Measurements from ENCODE around the gene PDZK1IP1.

DNA sequence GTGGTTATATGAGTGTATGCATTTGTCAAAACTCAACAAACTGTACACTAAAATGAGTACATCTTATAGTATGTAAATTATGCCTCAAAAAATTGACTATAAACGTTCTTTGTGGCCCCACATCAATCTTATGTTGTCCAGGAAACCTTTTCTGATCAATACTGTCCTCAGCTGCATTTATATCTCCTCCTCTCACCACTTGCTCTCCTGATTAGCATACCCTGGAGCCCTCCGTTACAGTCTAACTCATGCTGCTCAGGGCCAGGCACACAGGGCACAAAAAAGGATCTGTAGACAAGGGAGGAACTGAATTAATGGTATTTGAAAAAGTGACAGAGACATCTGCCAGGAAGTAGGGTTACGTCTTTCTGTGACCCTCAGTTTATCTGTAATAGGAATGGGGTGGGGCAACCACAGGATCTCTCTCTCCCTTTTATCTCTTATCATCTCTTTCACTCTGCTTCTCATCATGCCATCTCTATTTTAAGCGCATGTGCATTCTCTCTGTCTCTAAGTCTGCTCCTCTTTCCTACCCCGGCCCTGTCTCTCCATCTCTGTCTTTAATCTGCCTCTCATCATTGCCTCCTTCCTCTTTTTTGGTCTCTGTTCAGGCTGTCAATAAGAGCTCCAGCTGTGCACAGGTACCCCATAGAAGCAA, 49.2 kb upstream of the PDZK1IP1 start:
- TF ChIP-seq POLR2A (IDR thresholded peaks at IDR 0.05; ENCODE audit: borderline replicate concordance, extremely low read depth, insufficient read depth, insufficient read length) (no peak), SIN3A (IDR thresholded peaks at IDR 0.05; ENCODE audit: low read depth) (no peak), EZH2 (IDR thresholded peaks at IDR 0.05) (no peak), FOSL1 (IDR thresholded peaks at IDR 0.05; ENCODE audit: low read depth) (no peak), CEBPB (IDR thresholded peaks at IDR 0.05; ENCODE audit: low read depth) (no peak), JUND (IDR thresholded peaks at IDR 0.05) (no peak), EGR1 (IDR thresholded peaks at IDR 0.05; ENCODE audit: low read depth) (no peak), POLR2AphosphoS5 (IDR thresholded peaks at IDR 0.05; ENCODE audit: low read depth, low read length) (no peak), ZFX (IDR thresholded peaks at IDR 0.05) (no peak), EZH2phosphoT487 (IDR thresholded peaks at IDR 0.05; ENCODE audit: borderline replicate concordance) (no peak)
- TF ChIP-seq, protein P1, sequence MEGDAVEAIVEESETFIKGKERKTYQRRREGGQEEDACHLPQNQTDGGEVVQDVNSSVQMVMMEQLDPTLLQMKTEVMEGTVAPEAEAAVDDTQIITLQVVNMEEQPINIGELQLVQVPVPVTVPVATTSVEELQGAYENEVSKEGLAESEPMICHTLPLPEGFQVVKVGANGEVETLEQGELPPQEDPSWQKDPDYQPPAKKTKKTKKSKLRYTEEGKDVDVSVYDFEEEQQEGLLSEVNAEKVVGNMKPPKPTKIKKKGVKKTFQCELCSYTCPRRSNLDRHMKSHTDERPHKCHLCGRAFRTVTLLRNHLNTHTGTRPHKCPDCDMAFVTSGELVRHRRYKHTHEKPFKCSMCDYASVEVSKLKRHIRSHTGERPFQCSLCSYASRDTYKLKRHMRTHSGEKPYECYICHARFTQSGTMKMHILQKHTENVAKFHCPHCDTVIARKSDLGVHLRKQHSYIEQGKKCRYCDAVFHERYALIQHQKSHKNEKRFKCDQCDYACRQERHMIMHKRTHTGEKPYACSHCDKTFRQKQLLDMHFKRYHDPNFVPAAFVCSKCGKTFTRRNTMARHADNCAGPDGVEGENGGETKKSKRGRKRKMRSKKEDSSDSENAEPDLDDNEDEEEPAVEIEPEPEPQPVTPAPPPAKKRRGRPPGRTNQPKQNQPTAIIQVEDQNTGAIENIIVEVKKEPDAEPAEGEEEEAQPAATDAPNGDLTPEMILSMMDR (IDR thresholded peaks at IDR 0.05 in 2 of 3, conservative IDR thresholded peaks at IDR 0.05 in 1 of 3; ENCODE audit: borderline replicate concordance in 1 of 3, insufficient read depth in 1 of 3, low read depth in 2 of 3, low read length in 2 of 3) = no peak
- TF ChIP-seq, protein P2, sequence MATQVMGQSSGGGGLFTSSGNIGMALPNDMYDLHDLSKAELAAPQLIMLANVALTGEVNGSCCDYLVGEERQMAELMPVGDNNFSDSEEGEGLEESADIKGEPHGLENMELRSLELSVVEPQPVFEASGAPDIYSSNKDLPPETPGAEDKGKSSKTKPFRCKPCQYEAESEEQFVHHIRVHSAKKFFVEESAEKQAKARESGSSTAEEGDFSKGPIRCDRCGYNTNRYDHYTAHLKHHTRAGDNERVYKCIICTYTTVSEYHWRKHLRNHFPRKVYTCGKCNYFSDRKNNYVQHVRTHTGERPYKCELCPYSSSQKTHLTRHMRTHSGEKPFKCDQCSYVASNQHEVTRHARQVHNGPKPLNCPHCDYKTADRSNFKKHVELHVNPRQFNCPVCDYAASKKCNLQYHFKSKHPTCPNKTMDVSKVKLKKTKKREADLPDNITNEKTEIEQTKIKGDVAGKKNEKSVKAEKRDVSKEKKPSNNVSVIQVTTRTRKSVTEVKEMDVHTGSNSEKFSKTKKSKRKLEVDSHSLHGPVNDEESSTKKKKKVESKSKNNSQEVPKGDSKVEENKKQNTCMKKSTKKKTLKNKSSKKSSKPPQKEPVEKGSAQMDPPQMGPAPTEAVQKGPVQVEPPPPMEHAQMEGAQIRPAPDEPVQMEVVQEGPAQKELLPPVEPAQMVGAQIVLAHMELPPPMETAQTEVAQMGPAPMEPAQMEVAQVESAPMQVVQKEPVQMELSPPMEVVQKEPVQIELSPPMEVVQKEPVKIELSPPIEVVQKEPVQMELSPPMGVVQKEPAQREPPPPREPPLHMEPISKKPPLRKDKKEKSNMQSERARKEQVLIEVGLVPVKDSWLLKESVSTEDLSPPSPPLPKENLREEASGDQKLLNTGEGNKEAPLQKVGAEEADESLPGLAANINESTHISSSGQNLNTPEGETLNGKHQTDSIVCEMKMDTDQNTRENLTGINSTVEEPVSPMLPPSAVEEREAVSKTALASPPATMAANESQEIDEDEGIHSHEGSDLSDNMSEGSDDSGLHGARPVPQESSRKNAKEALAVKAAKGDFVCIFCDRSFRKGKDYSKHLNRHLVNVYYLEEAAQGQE (IDR thresholded peaks at IDR 0.05; ENCODE audit: low read depth) = no peak
- TF ChIP-seq, protein P3, sequence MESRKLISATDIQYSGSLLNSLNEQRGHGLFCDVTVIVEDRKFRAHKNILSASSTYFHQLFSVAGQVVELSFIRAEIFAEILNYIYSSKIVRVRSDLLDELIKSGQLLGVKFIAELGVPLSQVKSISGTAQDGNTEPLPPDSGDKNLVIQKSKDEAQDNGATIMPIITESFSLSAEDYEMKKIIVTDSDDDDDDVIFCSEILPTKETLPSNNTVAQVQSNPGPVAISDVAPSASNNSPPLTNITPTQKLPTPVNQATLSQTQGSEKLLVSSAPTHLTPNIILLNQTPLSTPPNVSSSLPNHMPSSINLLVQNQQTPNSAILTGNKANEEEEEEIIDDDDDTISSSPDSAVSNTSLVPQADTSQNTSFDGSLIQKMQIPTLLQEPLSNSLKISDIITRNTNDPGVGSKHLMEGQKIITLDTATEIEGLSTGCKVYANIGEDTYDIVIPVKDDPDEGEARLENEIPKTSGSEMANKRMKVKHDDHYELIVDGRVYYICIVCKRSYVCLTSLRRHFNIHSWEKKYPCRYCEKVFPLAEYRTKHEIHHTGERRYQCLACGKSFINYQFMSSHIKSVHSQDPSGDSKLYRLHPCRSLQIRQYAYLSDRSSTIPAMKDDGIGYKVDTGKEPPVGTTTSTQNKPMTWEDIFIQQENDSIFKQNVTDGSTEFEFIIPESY (IDR thresholded peaks at IDR 0.05; ENCODE audit: extremely low read depth, insufficient replicate concordance, low read length) = no peak
- TF ChIP-seq, protein P4, sequence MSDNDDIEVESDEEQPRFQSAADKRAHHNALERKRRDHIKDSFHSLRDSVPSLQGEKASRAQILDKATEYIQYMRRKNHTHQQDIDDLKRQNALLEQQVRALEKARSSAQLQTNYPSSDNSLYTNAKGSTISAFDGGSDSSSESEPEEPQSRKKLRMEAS (IDR thresholded peaks at IDR 0.05) = no peak

All from HCT116 (cell line).